ENCODE measurements around the gene ZNF460. TPM values are rescaled to one million over a fixed set of nuclear protein-coding genes. Genes with fewer than 3 reads are reported as not detected.

ZNF460 gene
- total and polyA plus RNA-seq, 2 of the 8 experiments (the other 6 are each of a cell fraction or from before 2014, with no cell fraction given), result 9.3 to 57.9 TPM

- no peak overlapping the region for H3K14ac ChIP-seq (ENCODE audit: insufficient read length)
- no peak overlapping the region for H2BK5ac ChIP-seq (ENCODE audit: low read depth, low read length)
- no peaks in the 10 kb centered on the region; a peak in 3 of 8 replicates for H3K36me3 ChIP-seq (ENCODE audit: control insufficient read depth in 2 of 4, insufficient read depth in 4 of 4, low read length in 3 of 4)
- H3K4me3 ChIP-seq (ENCODE audit: extremely low read depth in 1 of 4, insufficient read depth in 2 of 4, low read depth in 3 of 4, low read length in 4 of 4), result no peak overlapping the region
- H2AK5ac ChIP-seq (ENCODE audit: low read depth, low read length), result no peak overlapping the region
- ChIA-PET CTCF (ENCODE audit: partially characterized antibody) (no interaction called here), POLR2A (ENCODE audit: partially characterized antibody) (no interaction called here)
- no peak overlapping the region for H3K9ac ChIP-seq (replicated peaks in 1 of 4; ENCODE audit: extremely low read depth in 1 of 4, low read depth in 3 of 4, low read length in 3 of 4)
- peaks cover 0 to 21% of the 10 kb centered on the region in 2 experiments; a peak in 1 of 4 replicates for H3K79me2 ChIP-seq (ENCODE audit: control insufficient read depth in 1 of 2, insufficient read depth in 2 of 2, low read length in 2 of 2)
- WGBS, 2 experiments (ENCODE audit: extremely low coverage in 1 of 2, insufficient coverage in 1 of 2, insufficient read length in 1 of 2, insufficient replicate concordance in 2 of 2, low coverage in 1 of 2, low lambda C conversion rate in 2 of 2, missing lambda C conversion rate in 1 of 2), result 47% methylated on average over 1 of the region's 1 CpG; no CpG with 5 or more reads in 1 of the 2 experiments
- peaks cover 0 to 4% (median 2%) of the 10 kb centered on the region in 4 experiments; a peak in 2 of 7 replicates for H3K4me1 ChIP-seq (replicated peaks in 1 of 4; ENCODE audit: control insufficient read depth in 3 of 4, insufficient read depth in 4 of 4, low read length in 3 of 4)
- no peak overlapping the region for H4K91ac ChIP-seq (replicated peaks; ENCODE audit: insufficient read length, low read length)
- no peaks in the 10 kb centered on the region for H3K23me2 ChIP-seq (ENCODE audit: low read depth, low read length)
- H3K18ac ChIP-seq (ENCODE audit: extremely low read depth, low read length), result no peak overlapping the region
- H3K56ac ChIP-seq (replicated peaks; ENCODE audit: insufficient read length, low read depth, low read length), result no peak overlapping the region
- FAIRE-seq, result no peak
- H4K20me1 ChIP-seq (replicated peaks in 1 of 2; ENCODE audit: control insufficient read depth in 1 of 2, insufficient read depth in 2 of 2, low read length in 2 of 2), result peaks cover 9 to 12% of the 10 kb centered on the region in 2 experiments
- no peak for DNase-seq (ENCODE audit: low read depth in 1 of 2, low spot score in 2 of 2)
- H3K9me3 ChIP-seq (ENCODE audit: insufficient read depth in 2 of 2, low read depth in 1 of 2, low read length in 1 of 2), result no peaks in the 10 kb centered on the region
- H2BK15ac ChIP-seq (ENCODE audit: low read length), result no peak overlapping the region
- H2AFZ ChIP-seq (ENCODE audit: low read length), result no peak overlapping the region
- H2BK20ac ChIP-seq (ENCODE audit: low read length), result no peak overlapping the region
- H4K8ac ChIP-seq (ENCODE audit: extremely low read depth, insufficient read depth, low read length), result no peak overlapping the region
- H3K4ac ChIP-seq (replicated peaks; ENCODE audit: insufficient read length, low read depth, low read length), result no peak overlapping the region
- H3K4me2 ChIP-seq (ENCODE audit: insufficient read depth in 1 of 2, low read depth in 2 of 2, low read length in 2 of 2), result no peak overlapping the region
- no peak overlapping the region for H3K27ac ChIP-seq (ENCODE audit: low read depth, low read length)
- peaks cover 9% of the 10 kb centered on the region; the same call in 1 of the 2 replicates for H3K79me1 ChIP-seq (ENCODE audit: low read depth, low read length)
- H2BK120ac ChIP-seq (replicated peaks; ENCODE audit: low read depth, low read length), result no peak overlapping the region
- no peak overlapping the region for H3K23ac ChIP-seq (ENCODE audit: insufficient read length)
- no peak overlapping the region for H4K5ac ChIP-seq (ENCODE audit: insufficient read length, low read depth, low read length)
- H3K27me3 ChIP-seq (replicated peaks in 1 of 4; ENCODE audit: control insufficient read depth in 3 of 4, extremely low read depth in 1 of 4, insufficient read depth in 3 of 4, low read length in 3 of 4), result no peaks in the 10 kb centered on the region
- H2BK12ac ChIP-seq (ENCODE audit: low read depth, low read length), result no peak overlapping the region
- TF ChIP-seq CTCF (IDR thresholded peaks at IDR 0.05; ENCODE audit: control extremely low read depth in 1 of 3, insufficient read depth in 1 of 3, low read depth in 1 of 3, low read length in 3 of 3) (no peak), POLR2AphosphoS5 (IDR thresholded peaks at IDR 0.05; ENCODE audit: low read depth, low read length) (no peak), CBX5 (IDR thresholded peaks at IDR 0.05; ENCODE audit: low read depth, low read length) (no peak), EZH2 (IDR thresholded peaks at IDR 0.05; ENCODE audit: low read depth, low read length, severe bottlenecking) (no peak), NANOG (IDR thresholded peaks at IDR 0.05; ENCODE audit: insufficient read depth, low read depth, low read length, poor library complexity, severe bottlenecking) (no peak), POU5F1 (IDR thresholded peaks at IDR 0.05; ENCODE audit: low read depth, low read length) (no peak), SP4 (IDR thresholded peaks at IDR 0.05; ENCODE audit: low read length) (no peak), SIRT6 (IDR thresholded peaks at IDR 0.05; ENCODE audit: low read length) (no peak), PHF8 (conservative IDR thresholded peaks at IDR 0.05; ENCODE audit: low read depth, low read length) (no peak), GTF2F1 (IDR thresholded peaks at IDR 0.05; ENCODE audit: borderline replicate concordance, low read depth, low read length) (no peak)
Measured at GRCh38 chr19:57305056-57305455, 24.8 kb downstream of the ZNF460 start.
